Activated CD8-positive, alpha-beta T cell treated with anti-CD3 and anti-CD28 coated beads, Interleukin-2, amount 10 ng/mL, durations not matched to agents 7 days and 5 days (primary cell): ENCODE data around the gene GAST. TPM values are rescaled to one million over a fixed set of nuclear protein-coding genes. Genes with fewer than 3 reads are reported as not detected.

ENCODE experiments used
- ATAC-seq: fragments of 150-1000 bp; cut with Tn5 transposase; one replicate; pipeline ENCODE4 v1.10.0; 2021; ENCODE audit warnings: moderate library complexity
- CTCF ChIA-PET: fragments of 350-600 bp; sonication (Branson Sonifier 250); formaldehyde crosslinking; loops from one replicate; lab custom pipeline; 2021; ENCODE audit warnings: antibody characterized with exemption; lab: Charles Lee
- POLR2A ChIA-PET: fragments of 350-600 bp; sonication (Branson Sonifier 250); formaldehyde crosslinking; loops from one replicate; lab custom pipeline; 2021; ENCODE audit warnings: antibody characterized with exemption; lab: Charles Lee
- DNase-seq: peaks from one replicate; pipeline ENCODE4 v3.0.0-alpha.2; 2020
- H3K27ac Mint-ChIP-seq: one replicate; pipeline ENCODE4 v1.8.0; 2021; ENCODE audit warnings: mild to moderate bottlenecking, mixed read lengths
- H3K27me3 Mint-ChIP-seq: one replicate; pipeline ENCODE4 v1.8.0; 2021; ENCODE audit warnings: low read depth, mixed read lengths
- H3K36me3 Mint-ChIP-seq: one replicate; pipeline ENCODE4 v1.8.0; 2021; ENCODE audit warnings: low read depth, mixed read lengths
- H3K4me1 Mint-ChIP-seq: one replicate; pipeline ENCODE4 v1.8.0; 2021; ENCODE audit warnings: low read depth, mixed read lengths
- H3K4me3 Mint-ChIP-seq: one replicate; pipeline ENCODE4 v1.8.0; 2021; ENCODE audit warnings: mild to moderate bottlenecking, mixed read lengths
- H3K9me3 Mint-ChIP-seq: one replicate; pipeline ENCODE4 v1.8.0; 2022; ENCODE audit warnings: mixed read lengths; ENCODE audit not compliant: insufficient read depth
- total RNA-seq, 2 experiments: library from RNA; stranded (reverse); gene quantifications; one replicate each; pipeline ENCODE4 v1.2.3, GENCODE V29; 2021

GAST gene
- not detected for total RNA-seq

DNA sequence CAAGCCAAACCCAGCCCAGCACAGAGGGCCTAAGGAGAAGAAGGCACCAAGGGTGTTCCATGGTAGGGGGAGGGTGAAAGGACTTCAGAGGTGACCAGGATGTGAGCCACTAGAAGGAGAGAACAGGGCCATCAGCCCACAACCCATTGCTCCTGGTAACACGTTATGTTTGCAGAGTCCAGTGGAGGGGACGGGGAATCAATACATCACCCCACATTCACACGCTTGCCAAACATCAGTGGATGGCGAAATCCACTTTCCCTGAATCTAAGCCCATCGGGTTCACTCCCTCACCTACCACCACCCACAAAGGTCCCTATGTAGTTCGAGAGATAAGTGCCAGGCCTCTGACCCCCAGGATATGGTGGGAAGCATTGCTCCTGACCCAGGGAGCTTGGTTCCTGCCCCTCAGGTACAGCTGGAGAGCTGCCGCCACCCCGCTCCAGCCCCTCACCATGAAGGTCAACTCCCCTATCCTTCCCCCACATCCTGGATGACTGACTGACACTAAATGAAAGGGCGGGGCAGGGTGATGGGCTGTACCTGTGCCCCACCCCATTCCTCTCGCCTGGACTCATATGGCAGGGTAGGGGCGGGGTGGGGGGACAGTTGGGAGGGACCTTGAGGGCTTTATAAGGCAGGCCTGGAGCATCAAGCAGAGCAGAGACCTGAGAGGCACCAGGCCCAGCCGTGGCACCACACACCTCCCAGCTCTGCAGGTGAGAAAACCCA lies at the start of gene GAST:
Gene GAST, plus strand, starts transcription at position 663 of the 732 bp plus-strand sequence. CDS start 3,106 bp downstream, outside the sequence.
- H3K9me3 Mint-ChIP-seq: no peaks in the 10 kb centered on the region
- no peak within 1 kb of the TSS for H3K4me3 Mint-ChIP-seq
- no peak within 1 kb of the TSS for H3K27ac Mint-ChIP-seq
- H3K27me3 Mint-ChIP-seq: peaks cover 18% of the 10 kb centered on the region
- DNase-seq: no peak
- no peak for ATAC-seq
- peaks cover 4% of the 10 kb centered on the region for H3K4me1 Mint-ChIP-seq
- H3K36me3 Mint-ChIP-seq: no peaks in the 10 kb centered on the region
- ChIA-PET POLR2A (no interaction called here), CTCF (interaction anchor here (1.8 kb wide), 1 partner anchor 22 kb away, joined by 5 read pairs; no protein-coding TSS in a partner anchor)

DNA sequence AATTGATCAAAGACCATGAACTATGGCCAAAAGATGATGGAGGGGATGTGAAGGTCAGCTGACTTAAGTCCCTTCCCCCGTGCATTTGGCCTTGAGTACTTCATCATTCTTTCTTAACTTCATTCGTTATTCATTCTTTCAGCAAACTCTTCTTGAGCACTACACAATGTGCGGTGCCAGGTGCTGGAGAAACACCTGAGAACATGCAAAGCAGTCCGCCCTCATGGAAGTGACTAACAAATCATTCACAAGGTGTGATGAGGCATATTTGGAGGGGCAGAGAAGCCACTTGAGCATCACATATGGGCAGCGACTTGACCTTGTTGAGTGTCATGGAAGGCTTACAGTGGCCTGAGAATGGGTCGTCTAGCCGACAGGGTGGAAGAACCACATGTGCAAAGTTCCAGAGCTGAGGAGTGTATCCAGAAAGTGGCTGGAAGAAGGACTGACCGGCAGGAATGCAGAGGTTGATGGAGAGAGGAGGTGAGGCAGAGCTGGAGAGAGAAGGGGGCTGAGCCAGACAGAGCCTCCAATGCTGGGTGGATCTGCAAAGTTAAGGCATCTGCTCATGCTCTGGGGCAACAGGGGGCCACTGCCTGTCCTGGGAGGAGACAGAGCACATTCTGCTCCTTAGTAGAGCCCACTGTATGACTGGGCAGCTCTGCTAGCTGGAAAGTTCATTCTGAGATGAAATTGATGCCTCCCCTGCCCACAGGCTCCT lies 48.5 kb upstream of the GAST start:
- no peak for ATAC-seq
- DNase-seq: no peak
- H3K36me3 Mint-ChIP-seq: peaks cover 2% of the 10 kb centered on the region
- peaks cover 34% of the 10 kb centered on the region for H3K4me1 Mint-ChIP-seq
- no peak overlapping the region for H3K4me3 Mint-ChIP-seq
- CTCF ChIA-PET: interaction anchor here (0.7 to 12.5 kb wide), 38 partner anchors 15 to 1048 kb away, joined by 3 to 399 read pairs (median 5); partner anchors contain the start of gene EIF1
- peaks cover 17% of the 10 kb centered on the region for H3K27me3 Mint-ChIP-seq
- H3K9me3 Mint-ChIP-seq: no peaks in the 10 kb centered on the region
- POLR2A ChIA-PET: interaction anchor here (0.9 to 2.1 kb wide), 3 partner anchors 16 to 28 kb away, joined by 3 to 18 read pairs (median 5); partner anchors contain the start of gene EIF1
- no peak overlapping the region for H3K27ac Mint-ChIP-seq

- Mint-ChIP-seq H3K4me1 (peaks cover 34% of the 10 kb centered on the region), H3K36me3 (peaks cover 2% of the 10 kb centered on the region), H3K4me3 (no peak overlapping the region), H3K27me3 (peaks cover 17% of the 10 kb centered on the region), H3K27ac (no peak overlapping the region), H3K9me3 (no peaks in the 10 kb centered on the region)
- DNase-seq (no peak), ATAC-seq (no peak)
- POLR2A ChIA-PET: interaction anchor here (0.9 to 2.1 kb wide), 3 partner anchors 15 to 27 kb away, joined by 3 to 18 read pairs (median 5); partner anchors contain the start of gene EIF1
- CTCF ChIA-PET: interaction anchor here (1.0 to 12.5 kb wide), 6 partner anchors 15 to 808 kb away, joined by 4 to 399 read pairs (median 212); partner anchors contain the start of gene EIF1
Measured at GRCh38 chr17:41664172-41664457, 48.0 kb upstream of the GAST start.

- peaks cover 38% of the 10 kb centered on the region for H3K4me1 Mint-ChIP-seq
- H3K4me3 Mint-ChIP-seq: peak overlapping the region; percentile 82
- peak overlapping the region; percentile 93 for H3K27ac Mint-ChIP-seq
- POLR2A ChIA-PET: interaction anchor here (1.3 to 6.1 kb wide), 4 partner anchors 11 to 25 kb away, joined by 3 to 108 read pairs (median 14); partner anchors contain the start of gene EIF1
- DNase-seq (no peak), ATAC-seq (no peak)
- H3K9me3 Mint-ChIP-seq: no peaks in the 10 kb centered on the region
- peaks cover 2% of the 10 kb centered on the region for H3K36me3 Mint-ChIP-seq
- peaks cover 17% of the 10 kb centered on the region for H3K27me3 Mint-ChIP-seq
- CTCF ChIA-PET: interaction anchor here (0.6 to 12.5 kb wide), 21 partner anchors 14 to 1018 kb away, joined by 3 to 399 read pairs (median 4); partner anchors contain the start of genes EIF1, KRT13, KRTAP16-1 and SMARCE1
Measured at GRCh38 chr17:41664587-41665565, 47.3 kb upstream of the GAST start.

DNA sequence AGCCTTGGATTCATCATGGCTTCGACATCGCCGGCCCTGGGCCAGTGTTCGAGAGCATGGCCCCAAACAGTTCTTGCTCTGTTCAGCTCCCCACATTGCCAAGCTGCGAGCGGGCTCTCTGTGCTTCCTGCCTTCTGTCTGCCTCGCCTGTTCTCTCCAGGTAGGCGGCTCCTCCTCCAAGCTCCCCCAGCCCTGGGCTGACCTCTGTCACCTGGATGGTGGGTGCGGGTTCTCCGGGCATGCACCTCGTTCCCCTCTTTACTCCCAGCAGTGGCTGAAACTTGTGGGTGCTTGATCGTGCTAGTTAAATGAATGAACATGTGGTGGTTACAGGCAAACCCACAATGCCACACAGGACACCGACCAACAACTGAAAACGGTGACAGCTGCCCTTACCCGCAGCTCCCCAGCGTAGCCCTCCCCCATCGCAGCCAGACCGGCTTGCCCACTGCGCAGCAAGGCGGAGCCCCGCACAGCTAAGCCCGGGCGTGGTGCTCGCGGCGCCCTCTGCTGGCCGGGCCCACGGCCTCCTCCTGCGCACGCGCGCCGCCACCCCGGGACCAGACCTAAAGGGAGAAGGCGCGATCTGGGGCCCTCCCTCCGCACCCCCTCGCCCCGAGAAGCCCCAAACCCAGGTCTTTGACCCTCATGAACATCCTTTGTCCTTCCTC lies 46.4 kb upstream of the GAST start:
- POLR2A ChIA-PET: interaction anchor here (1.3 to 6.1 kb wide), 3 partner anchors 12 to 24 kb away, joined by 3 to 108 read pairs (median 22); partner anchors contain the start of gene EIF1

DNA sequence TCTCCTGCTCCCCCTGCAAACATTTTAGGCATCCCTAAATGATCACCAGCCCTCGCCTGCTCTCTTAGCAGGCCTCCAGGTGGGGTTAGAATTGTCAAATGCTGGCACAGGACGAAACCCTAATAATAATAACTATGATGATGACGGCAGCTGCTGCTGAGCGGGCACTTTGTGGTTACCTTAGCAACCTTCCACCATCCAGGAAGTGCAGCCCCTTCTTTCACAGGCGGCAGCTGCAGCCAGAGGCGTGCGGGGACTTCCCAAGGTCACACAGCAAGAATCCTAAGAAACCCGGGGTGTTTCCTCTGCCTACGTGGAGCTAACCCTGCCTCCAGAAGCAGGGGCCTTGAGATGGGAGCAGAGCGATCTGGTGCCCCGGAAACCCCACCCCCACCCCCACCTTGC lies 45.9 kb upstream of the GAST start:
- Mint-ChIP-seq H3K9me3 (no peaks in the 10 kb centered on the region), H3K27ac (peak overlapping the region; percentile 93), H3K4me3 (peak overlapping the region; percentile 82), H3K27me3 (peaks cover 17% of the 10 kb centered on the region), H3K36me3 (peaks cover 2% of the 10 kb centered on the region), H3K4me1 (peaks cover 38% of the 10 kb centered on the region)
- DNase-seq: peak; percentile 66
- ChIA-PET CTCF (interaction anchor here (0.7 to 12.5 kb wide), 19 partner anchors 13 to 863 kb away, joined by 3 to 399 read pairs (median 4); partner anchors contain the start of genes EIF1 and KRTAP16-1), POLR2A (interaction anchor here (0.9 to 6.1 kb wide), 4 partner anchors 12 to 1701 kb away, joined by 3 to 108 read pairs (median 12); partner anchors contain the start of gene EIF1)
- peak; percentile 40 for ATAC-seq

More for the DNA sequence above, 46.4 kb upstream of the GAST start:
- H3K27ac Mint-ChIP-seq: peak overlapping the region; percentile 93
- DNase-seq: peak; percentile 91
- peaks cover 17% of the 10 kb centered on the region for H3K27me3 Mint-ChIP-seq
- peaks cover 2% of the 10 kb centered on the region for H3K36me3 Mint-ChIP-seq
- CTCF ChIA-PET: interaction anchor here (0.6 to 12.5 kb wide), 23 partner anchors 13 to 1018 kb away, joined by 3 to 399 read pairs (median 4); partner anchors contain the start of genes EIF1, KRT13, KRTAP16-1 and SMARCE1
- H3K4me1 Mint-ChIP-seq: peaks cover 38% of the 10 kb centered on the region
- no peaks in the 10 kb centered on the region for H3K9me3 Mint-ChIP-seq
- peak; percentile 89 for ATAC-seq
- H3K4me3 Mint-ChIP-seq: peak overlapping the region; percentile 82

DNA sequence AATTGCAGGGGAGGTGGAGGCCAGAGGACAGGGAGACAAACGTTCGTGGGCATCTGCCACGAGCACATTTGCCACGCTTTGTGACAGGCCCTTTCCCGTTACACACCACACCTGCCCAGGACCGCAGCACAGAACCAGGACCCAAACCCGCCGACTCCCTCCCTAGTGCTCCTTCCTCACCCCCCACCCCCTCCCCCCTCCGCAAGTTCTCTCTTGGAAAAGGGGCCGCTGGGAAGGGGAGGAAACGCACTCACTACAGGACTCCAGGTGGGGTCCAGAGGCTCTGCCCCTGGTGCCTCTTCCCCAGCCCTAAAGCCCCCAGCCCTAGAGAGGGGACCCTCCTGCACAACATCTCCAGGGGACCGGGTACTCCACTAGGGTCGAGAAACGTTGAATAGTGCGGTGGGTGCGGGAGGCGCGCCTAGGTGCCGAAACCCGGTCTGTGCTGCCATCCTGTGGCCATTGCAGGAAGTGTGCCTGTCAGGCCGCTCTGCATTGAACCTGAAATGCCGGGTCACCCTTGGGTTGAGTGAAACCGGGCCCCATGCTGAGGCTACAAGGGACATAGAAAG lies 45.3 kb upstream of the GAST start:
- DNase-seq: peak; percentile 92
- ChIA-PET POLR2A (interaction anchor here (0.9 to 6.1 kb wide), 6 partner anchors 9 to 1701 kb away, joined by 3 to 108 read pairs (median 9); partner anchors contain the start of gene EIF1), CTCF (interaction anchor here (0.6 to 12.5 kb wide), 15 partner anchors 12 to 864 kb away, joined by 3 to 399 read pairs (median 4); partner anchors contain the start of gene EIF1)
- Mint-ChIP-seq H3K36me3 (peaks cover 2% of the 10 kb centered on the region), H3K27me3 (peaks cover 17% of the 10 kb centered on the region), H3K4me1 (peaks cover 38% of the 10 kb centered on the region), H3K9me3 (no peaks in the 10 kb centered on the region), H3K4me3 (peak overlapping the region; percentile 82), H3K27ac (peak overlapping the region; percentile 93)
- peak; percentile 66 for ATAC-seq

DNA sequence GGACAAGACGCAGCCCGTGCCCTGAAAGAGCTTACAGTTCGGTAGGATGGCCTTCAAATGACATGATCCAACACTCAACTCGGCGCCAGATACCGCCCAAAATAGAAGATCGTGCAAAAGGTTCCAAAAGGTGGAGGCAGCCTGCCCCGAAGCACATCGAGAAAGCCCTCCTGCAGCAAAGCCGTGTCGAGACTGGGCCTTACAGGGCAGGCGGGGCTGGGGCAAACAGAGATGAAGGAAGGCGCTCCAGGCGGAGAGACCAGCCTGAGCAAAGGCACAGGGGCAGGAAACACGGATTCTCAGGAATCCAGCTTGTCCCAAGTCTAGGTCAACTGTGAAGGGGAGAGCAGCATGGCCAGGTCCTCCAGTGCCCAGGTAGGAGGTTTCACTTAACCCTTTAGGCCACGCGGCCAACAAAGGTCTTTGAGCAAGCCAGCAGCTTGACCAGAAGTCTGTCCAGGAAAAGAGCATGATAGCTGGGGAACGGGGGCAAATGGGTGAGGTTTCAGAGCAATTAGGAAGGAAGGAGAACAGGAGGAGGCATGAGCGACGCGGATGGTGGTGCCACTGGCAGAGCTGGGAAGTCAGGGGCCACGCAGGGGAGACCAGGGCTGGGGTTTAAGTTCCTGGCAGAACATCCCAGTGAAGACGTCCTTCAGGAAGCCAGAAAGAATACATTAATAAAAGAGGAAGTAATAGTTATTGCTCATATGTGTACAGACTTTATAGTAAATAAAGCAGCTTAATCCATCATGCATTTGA lies 44.7 kb upstream of the GAST start:
- Mint-ChIP-seq H3K27me3 (peaks cover 17% of the 10 kb centered on the region), H3K4me1 (peaks cover 38% of the 10 kb centered on the region), H3K9me3 (no peaks in the 10 kb centered on the region), H3K36me3 (peaks cover 2% of the 10 kb centered on the region), H3K27ac (peak overlapping the region; percentile 93), H3K4me3 (peak overlapping the region; percentile 82)
- ChIA-PET POLR2A (interaction anchor here (0.6 to 6.1 kb wide), 5 partner anchors 9 to 1700 kb away, joined by 3 to 108 read pairs (median 6); partner anchors contain the start of gene EIF1), CTCF (interaction anchor here (0.6 to 12.5 kb wide), 9 partner anchors 12 to 812 kb away, joined by 3 to 399 read pairs (median 5); partner anchors contain the start of gene EIF1)
- DNase-seq: no peak
- no peak for ATAC-seq

GRCh38 chr17:41672153-41672552 lies 40.0 kb upstream of the GAST start:
- Mint-ChIP-seq H3K27me3 (no peaks in the 10 kb centered on the region), H3K4me3 (no peak overlapping the region), H3K4me1 (peaks cover 32% of the 10 kb centered on the region), H3K27ac (no peak overlapping the region), H3K9me3 (no peaks in the 10 kb centered on the region), H3K36me3 (peaks cover 3% of the 10 kb centered on the region)
- POLR2A ChIA-PET: interaction anchor here (1.6 kb wide), 1 partner anchor 17 kb away, joined by 4 read pairs; the partner anchor contains the start of gene EIF1
- ATAC-seq: no peak
- CTCF ChIA-PET: interaction anchor here (0.7 to 1.8 kb wide), 2 partner anchors 9 kb away, joined by 3 to 8 read pairs; no protein-coding TSS in a partner anchor
- DNase-seq: no peak
